ENCODE measurements around the gene DNAJC17. TPM values are rescaled to one million over a fixed set of nuclear protein-coding genes. Genes with fewer than 3 reads are reported as not detected.

DNAJC17 gene
- total RNA-seq, 3 donors from 2014 or later (not counting 1 experiment from before 2014, with no cell fraction given) = 36.2 to 64.9 (median 50.0) TPM

GRCh38 chr15:40812721-40813425, 5.6 kb upstream of the DNAJC17 start:
- no peaks in the 10 kb centered on the region for H3K9me3 Mint-ChIP-seq
- no peaks in the 10 kb centered on the region for H3K36me3 Mint-ChIP-seq
- intact Hi-C loops (cut with micrococcal nuclease) = no loop called here
- no peak overlapping the region for H3K27ac ChIP-seq (ENCODE audit: low read length)
- H3K27ac Mint-ChIP-seq = no peak overlapping the region
- no peaks in the 10 kb centered on the region for H3K27me3 Mint-ChIP-seq (ENCODE audit: low read depth in 2 of 2)
- H3K36me3 ChIP-seq (ENCODE audit: control insufficient read depth, insufficient read depth, low read length) = peaks cover 21% of the 10 kb centered on the region
- ATAC-seq (no peak), DNase-seq (no peak)
- peaks cover 5% of the 10 kb centered on the region in 2 donors for H3K4me1 Mint-ChIP-seq
- no peak overlapping the region for H3K4me3 ChIP-seq (ENCODE audit: low read length)
- H3K4me1 ChIP-seq (ENCODE audit: control insufficient read depth, insufficient read depth, low read length) = peaks cover 5% of the 10 kb centered on the region
- H3K4me3 Mint-ChIP-seq = no peak overlapping the region
- H3K9me3 ChIP-seq (ENCODE audit: control insufficient read depth, insufficient read depth, low read length) = no peaks in the 10 kb centered on the region
- no peaks in the 10 kb centered on the region for H3K27me3 ChIP-seq (ENCODE audit: control insufficient read depth, insufficient read depth, low read length)
- 98% methylated on average over 12 of the region's 12 CpGs for WGBS (ENCODE audit: insufficient coverage)
- TF ChIP-seq, protein P1, sequence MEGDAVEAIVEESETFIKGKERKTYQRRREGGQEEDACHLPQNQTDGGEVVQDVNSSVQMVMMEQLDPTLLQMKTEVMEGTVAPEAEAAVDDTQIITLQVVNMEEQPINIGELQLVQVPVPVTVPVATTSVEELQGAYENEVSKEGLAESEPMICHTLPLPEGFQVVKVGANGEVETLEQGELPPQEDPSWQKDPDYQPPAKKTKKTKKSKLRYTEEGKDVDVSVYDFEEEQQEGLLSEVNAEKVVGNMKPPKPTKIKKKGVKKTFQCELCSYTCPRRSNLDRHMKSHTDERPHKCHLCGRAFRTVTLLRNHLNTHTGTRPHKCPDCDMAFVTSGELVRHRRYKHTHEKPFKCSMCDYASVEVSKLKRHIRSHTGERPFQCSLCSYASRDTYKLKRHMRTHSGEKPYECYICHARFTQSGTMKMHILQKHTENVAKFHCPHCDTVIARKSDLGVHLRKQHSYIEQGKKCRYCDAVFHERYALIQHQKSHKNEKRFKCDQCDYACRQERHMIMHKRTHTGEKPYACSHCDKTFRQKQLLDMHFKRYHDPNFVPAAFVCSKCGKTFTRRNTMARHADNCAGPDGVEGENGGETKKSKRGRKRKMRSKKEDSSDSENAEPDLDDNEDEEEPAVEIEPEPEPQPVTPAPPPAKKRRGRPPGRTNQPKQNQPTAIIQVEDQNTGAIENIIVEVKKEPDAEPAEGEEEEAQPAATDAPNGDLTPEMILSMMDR (IDR thresholded peaks at IDR 0.05) = no peak

GRCh38 chr15:40808861-40809450, 1.7 kb upstream of the DNAJC17 start:
- Histone ChIP-seq H3K36me3 (ENCODE audit: control insufficient read depth, insufficient read depth, low read length) (peaks cover 14% of the 10 kb centered on the region), H3K27me3 (ENCODE audit: control insufficient read depth, insufficient read depth, low read length) (no peaks in the 10 kb centered on the region), H3K4me3 (ENCODE audit: low read length) (no peak overlapping the region), H3K4me1 (ENCODE audit: control insufficient read depth, insufficient read depth, low read length) (peaks cover 20% of the 10 kb centered on the region), H3K9me3 (ENCODE audit: control insufficient read depth, insufficient read depth, low read length) (no peaks in the 10 kb centered on the region), H3K27ac (ENCODE audit: low read length) (no peak overlapping the region)
- Mint-ChIP-seq H3K27ac (no peak overlapping the region), H3K36me3 (no peaks in the 10 kb centered on the region), H3K4me3 (peak overlapping the region; percentile 100), H3K27me3 (ENCODE audit: low read depth in 2 of 2) (no peaks in the 10 kb centered on the region), H3K9me3 (no peaks in the 10 kb centered on the region), H3K4me1 (peaks cover 19 to 21% of the 10 kb centered on the region in 2 donors)
- whole genome bisulfite sequencing (ENCODE audit: insufficient coverage) = 93% methylated on average over 8 of the region's 8 CpGs
- ATAC-seq (no peak), DNase-seq (no peak)
- intact Hi-C loops (cut with micrococcal nuclease) = no loop called here
- TF ChIP-seq, protein P1 (IDR thresholded peaks at IDR 0.05) = no peak

GRCh38 chr15:40807888-40808461, 702 bp upstream of the DNAJC17 start:
- Mint-ChIP-seq H3K27me3 (ENCODE audit: low read depth in 2 of 2) (no peaks in the 10 kb centered on the region), H3K36me3 (no peaks in the 10 kb centered on the region), H3K9me3 (no peaks in the 10 kb centered on the region), H3K4me3 (peak overlapping the region; percentile 100), H3K4me1 (peaks cover 19 to 21% of the 10 kb centered on the region in 2 donors), H3K27ac (peak overlapping the region in 1 of 2 donors; percentile 98)
- TF ChIP-seq, protein P1 (IDR thresholded peaks at IDR 0.05) = no peak
- H3K27ac ChIP-seq (ENCODE audit: low read length) = no peak overlapping the region
- DNase-seq (no peak), ATAC-seq (no peak)
- no peaks in the 10 kb centered on the region for H3K9me3 ChIP-seq (ENCODE audit: control insufficient read depth, insufficient read depth, low read length)
- 9% methylated on average over 19 of the region's 19 CpGs for WGBS (ENCODE audit: insufficient coverage)
- peaks cover 20% of the 10 kb centered on the region for H3K4me1 ChIP-seq (ENCODE audit: control insufficient read depth, insufficient read depth, low read length)
- intact Hi-C loops (cut with micrococcal nuclease) = loop anchor here (1.0 to 2.0 kb wide), 3 partner anchors 43 to 113 kb away; partner anchors contain the start of genes RAD51 and RMDN3
- H3K4me3 ChIP-seq (ENCODE audit: low read length) = peak overlapping the region; percentile 99
- no peaks in the 10 kb centered on the region for H3K27me3 ChIP-seq (ENCODE audit: control insufficient read depth, insufficient read depth, low read length)
- peaks cover 6% of the 10 kb centered on the region for H3K36me3 ChIP-seq (ENCODE audit: control insufficient read depth, insufficient read depth, low read length)

Data from natural killer cell (primary cell).